ENCODE results near the gene KCNJ1.

DNA sequence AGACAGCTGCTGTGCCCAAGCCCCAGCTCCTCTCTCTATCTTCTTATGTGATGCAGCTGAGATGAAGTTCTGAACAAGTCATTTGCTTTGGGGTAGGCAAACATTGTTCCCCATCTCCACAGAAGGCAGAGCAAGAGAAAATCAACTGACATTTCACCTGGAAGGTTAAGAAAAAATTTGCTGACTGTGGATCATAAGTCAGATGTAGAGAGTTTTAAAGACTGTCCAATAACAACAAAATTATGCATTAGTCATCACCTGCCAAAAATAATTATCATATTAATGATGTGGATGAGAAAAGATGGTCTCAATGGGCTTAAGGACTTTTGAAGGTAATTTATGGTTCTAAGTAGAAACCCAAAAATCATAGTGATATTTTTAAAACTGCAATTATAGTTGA lies 59.2 kb downstream of the KCNJ1 start:
- TF ChIP-seq CTCF (IDR thresholded peaks at IDR 0.05), result no peak
- no peak for TF ChIP-seq POLR2A (IDR thresholded peaks at IDR 0.05)

Data from right lobe of liver (tissue), 4 donors.